Neural crest cell (in vitro differentiated cells): ENCODE results near the gene SCMH1. TPM values are rescaled to one million over a fixed set of nuclear protein-coding genes. Genes with fewer than 3 reads are reported as not detected.
A peak's percentile ranks its signal among the peaks of the same experiment; 100 is the strongest.

Experiments
- DNase-seq: peaks from one replicate; pipeline ENCODE4 v3.0.0; 2021; ENCODE audit warnings: low read depth, mixed read lengths, low spot score
- H3K27ac Mint-ChIP-seq: one replicate; pipeline ENCODE4 v1.8.0; 2021; ENCODE audit warnings: mild to moderate bottlenecking, mixed read lengths; ENCODE audit not compliant: unreplicated experiment
- H3K27me3 Mint-ChIP-seq: 2 replicates; pipeline ENCODE4 v1.8.0; 2021; ENCODE audit warnings: low read depth, mild to moderate bottlenecking, mixed read lengths
- H3K36me3 Mint-ChIP-seq: 2 replicates; pipeline ENCODE4 v1.8.0; 2021; ENCODE audit warnings: low read depth, mild to moderate bottlenecking, mixed read lengths
- H3K4me1 Mint-ChIP-seq: 2 replicates; pipeline ENCODE4 v1.8.0; 2021; ENCODE audit warnings: mixed read lengths
- H3K4me3 Mint-ChIP-seq: one replicate; pipeline ENCODE4 v1.8.0; 2021; ENCODE audit warnings: mild to moderate bottlenecking, mixed read lengths
- H3K9me3 Mint-ChIP-seq: 2 replicates; pipeline ENCODE4 v1.8.0; 2021; ENCODE audit warnings: mixed read lengths
- total RNA-seq: library from RNA; stranded (reverse); gene quantifications from 2 replicates; pipeline ENCODE4 v1.2.1, GENCODE V29; 2021
- TF ChIP-seq, protein P1 (sequence below): fragments of 200-600 bp; sonication (generic); conservative IDR thresholded peaks from 2 replicates; pipeline ENCODE4 v1.5.0; 2021; ENCODE audit warnings: antibody characterized with exemption, mild to moderate bottlenecking

Gene SCMH1
- total RNA-seq, 1 donor from 2014 or later = 50.6 TPM

DNA sequence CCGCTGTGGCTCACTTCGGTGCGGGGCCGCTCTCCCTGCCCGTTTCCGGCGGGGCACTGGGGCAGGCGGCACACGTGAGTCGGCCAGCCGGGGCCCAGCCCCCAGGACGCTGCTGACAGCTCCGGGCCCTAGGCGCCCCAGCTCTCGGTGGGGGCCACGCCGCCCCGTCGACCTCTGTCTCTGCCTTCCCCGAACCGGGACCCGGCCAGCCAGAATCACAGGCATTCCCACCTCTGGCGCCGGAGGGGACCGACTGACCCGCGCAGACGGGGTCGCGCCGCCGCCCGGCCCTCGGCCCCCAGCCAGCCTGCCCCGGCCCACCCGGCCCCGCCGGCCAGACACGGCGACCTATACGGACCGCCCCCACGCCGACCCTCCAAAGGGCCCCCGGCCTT, 755 bp downstream of the SCMH1 start:
- Mint-ChIP-seq H3K36me3 (no peaks in the 10 kb centered on the region), H3K27ac (no peak overlapping the region), H3K4me3 (peak overlapping the region; percentile 95), H3K9me3 (no peaks in the 10 kb centered on the region), H3K27me3 (peaks cover 4% of the 10 kb centered on the region), H3K4me1 (peaks cover 21% of the 10 kb centered on the region)
- no peak for DNase-seq
- TF ChIP-seq, protein P1, sequence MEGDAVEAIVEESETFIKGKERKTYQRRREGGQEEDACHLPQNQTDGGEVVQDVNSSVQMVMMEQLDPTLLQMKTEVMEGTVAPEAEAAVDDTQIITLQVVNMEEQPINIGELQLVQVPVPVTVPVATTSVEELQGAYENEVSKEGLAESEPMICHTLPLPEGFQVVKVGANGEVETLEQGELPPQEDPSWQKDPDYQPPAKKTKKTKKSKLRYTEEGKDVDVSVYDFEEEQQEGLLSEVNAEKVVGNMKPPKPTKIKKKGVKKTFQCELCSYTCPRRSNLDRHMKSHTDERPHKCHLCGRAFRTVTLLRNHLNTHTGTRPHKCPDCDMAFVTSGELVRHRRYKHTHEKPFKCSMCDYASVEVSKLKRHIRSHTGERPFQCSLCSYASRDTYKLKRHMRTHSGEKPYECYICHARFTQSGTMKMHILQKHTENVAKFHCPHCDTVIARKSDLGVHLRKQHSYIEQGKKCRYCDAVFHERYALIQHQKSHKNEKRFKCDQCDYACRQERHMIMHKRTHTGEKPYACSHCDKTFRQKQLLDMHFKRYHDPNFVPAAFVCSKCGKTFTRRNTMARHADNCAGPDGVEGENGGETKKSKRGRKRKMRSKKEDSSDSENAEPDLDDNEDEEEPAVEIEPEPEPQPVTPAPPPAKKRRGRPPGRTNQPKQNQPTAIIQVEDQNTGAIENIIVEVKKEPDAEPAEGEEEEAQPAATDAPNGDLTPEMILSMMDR = no peak

DNA sequence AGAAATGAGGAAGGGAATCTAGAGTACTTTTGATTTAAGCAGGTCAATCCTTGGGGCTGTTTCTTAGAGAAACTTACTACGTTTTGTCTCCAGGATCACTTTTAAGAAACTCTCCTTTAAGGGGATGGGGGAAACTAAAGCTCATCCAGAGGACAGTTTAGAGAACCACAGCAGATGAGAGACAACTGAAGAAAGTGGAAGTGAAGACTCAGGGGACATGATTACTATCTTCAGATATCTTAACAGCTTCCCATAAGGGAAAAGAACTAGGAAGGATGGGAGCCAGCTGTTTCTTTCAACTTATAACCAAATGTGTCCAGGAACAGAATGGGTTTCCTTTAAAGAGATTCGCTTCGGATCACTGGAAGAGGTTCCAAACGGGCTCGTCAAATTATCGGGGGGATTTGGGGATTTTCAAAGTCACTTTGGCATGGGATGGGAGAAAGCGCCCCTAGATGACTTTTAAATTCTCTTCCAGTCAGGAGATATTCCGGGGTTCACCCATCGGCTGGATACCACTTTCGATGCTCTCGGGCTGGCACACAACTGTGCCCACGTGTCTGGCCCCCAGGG, 1.2 kb downstream of the SCMH1 start:
- no peaks in the 10 kb centered on the region for H3K9me3 Mint-ChIP-seq
- H3K4me3 Mint-ChIP-seq = peak overlapping the region; percentile 95
- peaks cover 4% of the 10 kb centered on the region for H3K27me3 Mint-ChIP-seq
- TF ChIP-seq, protein P1 = no peak
- H3K27ac Mint-ChIP-seq = no peak overlapping the region
- H3K4me1 Mint-ChIP-seq = peaks cover 25% of the 10 kb centered on the region
- no peaks in the 10 kb centered on the region for H3K36me3 Mint-ChIP-seq
- DNase-seq = no peak

DNA sequence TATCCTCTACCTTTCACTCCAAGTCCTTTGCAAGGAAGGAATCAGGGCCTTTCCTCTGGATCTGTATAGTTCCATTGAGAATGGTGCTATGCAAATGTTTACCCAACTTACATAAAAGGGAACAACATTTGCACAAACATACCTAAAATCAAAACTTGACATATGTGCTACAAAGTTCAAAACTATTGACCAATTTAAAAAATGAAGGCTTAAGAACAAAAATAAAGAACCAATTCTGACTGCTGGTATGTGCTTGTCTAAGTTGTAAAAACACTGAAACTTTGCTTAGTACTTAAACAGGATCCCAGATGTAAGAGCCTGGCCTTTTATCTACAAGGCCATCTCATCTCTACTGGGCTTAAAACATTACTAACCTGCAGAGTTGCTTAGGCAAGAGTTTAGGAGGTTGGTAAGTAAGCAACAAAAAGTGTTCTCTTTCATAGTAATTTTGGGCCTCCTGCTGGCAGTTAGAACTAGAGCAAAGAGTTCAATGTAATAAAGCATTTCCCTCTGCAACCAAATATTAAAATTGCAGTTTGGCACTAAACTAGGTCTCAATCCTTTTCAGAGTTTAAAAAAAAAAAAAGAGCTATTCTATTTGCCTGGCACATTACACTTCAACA, 2.0 kb downstream of the SCMH1 start:
- H3K9me3 Mint-ChIP-seq = no peaks in the 10 kb centered on the region
- no peaks in the 10 kb centered on the region for H3K36me3 Mint-ChIP-seq
- TF ChIP-seq, protein P1 = peak; percentile 54
- no peak for DNase-seq
- no peak overlapping the region for H3K27ac Mint-ChIP-seq
- H3K4me1 Mint-ChIP-seq = peaks cover 25% of the 10 kb centered on the region
- H3K4me3 Mint-ChIP-seq = peak overlapping the region; percentile 95
- peaks cover 4% of the 10 kb centered on the region for H3K27me3 Mint-ChIP-seq

DNA sequence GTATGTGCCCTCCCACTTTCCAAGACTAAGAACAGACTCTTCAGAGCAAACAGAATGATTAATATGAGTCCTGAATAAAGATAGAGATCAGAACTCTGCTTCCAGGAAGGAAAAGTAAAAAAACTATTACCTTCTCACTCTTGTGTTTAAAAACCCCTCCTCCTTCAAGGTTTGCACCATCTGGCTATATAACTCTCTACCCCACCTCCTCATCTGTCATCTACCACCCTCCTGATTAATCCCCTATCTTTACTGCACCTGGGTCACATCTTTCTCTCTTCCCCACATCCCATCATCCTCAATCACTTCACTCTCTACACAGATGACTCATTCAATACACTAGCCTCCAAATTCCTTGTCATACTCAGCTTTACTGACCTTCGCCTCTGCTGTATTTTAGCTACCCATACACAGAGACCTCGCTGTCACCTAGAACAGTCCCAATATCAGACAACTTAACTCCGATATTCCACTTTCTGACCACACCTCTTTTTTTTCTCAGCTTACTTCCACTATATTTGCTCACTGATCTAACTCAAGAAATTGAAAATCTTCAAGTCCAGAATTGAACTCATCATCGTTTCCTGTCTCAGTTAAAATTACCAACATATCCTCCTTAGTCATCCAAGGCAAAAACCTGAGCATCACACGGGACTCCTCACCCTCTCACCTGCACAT, 3.7 kb downstream of the SCMH1 start:
- H3K4me3 Mint-ChIP-seq = no peak overlapping the region
- no peak for DNase-seq
- H3K9me3 Mint-ChIP-seq = no peaks in the 10 kb centered on the region
- no peaks in the 10 kb centered on the region for H3K27me3 Mint-ChIP-seq
- no peak overlapping the region for H3K27ac Mint-ChIP-seq
- peaks cover 37% of the 10 kb centered on the region for H3K4me1 Mint-ChIP-seq
- H3K36me3 Mint-ChIP-seq = no peaks in the 10 kb centered on the region
- TF ChIP-seq, protein P1 = no peak

DNA sequence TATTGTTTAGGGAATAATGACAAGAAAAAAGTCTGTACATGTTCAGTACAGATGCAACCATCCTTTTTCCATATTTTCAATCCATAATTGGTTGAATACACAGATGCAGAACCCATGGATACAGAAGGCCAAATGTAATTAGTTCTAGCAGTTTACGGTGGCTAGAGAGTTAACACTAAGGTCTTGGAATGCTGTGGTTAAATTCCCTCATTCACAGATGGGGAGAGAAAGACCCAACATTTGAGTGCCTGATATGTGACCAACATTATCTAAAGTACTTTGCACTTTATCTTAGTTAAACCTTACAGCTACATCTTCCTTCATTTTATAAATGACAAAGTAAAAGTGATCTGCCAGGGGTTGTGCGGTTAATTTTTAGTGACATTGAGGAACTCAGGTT, 5.3 kb downstream of the SCMH1 start:
- TF ChIP-seq, protein P1 = no peak
- H3K27ac Mint-ChIP-seq = no peak overlapping the region

More for the DNA sequence above, 5.3 kb downstream of the SCMH1 start:
- no peak for DNase-seq
- H3K36me3 Mint-ChIP-seq = no peaks in the 10 kb centered on the region
- no peaks in the 10 kb centered on the region for H3K9me3 Mint-ChIP-seq
- no peak overlapping the region for H3K4me3 Mint-ChIP-seq
- H3K27me3 Mint-ChIP-seq = no peaks in the 10 kb centered on the region
- H3K4me1 Mint-ChIP-seq = peaks cover 31% of the 10 kb centered on the region
